DMS53 treated with DMSO at 0.1 percent for 48 hours (cell line): Measurements from ENCODE around the gene MUC5AC.
A peak's percentile ranks its signal among the peaks of the same experiment; 100 is the strongest.

Source experiments
- DNase-seq: peaks from one replicate; lab custom pipeline; 2025; ENCODE audit not compliant: unreplicated experiment; lab: John Stamatoyannopoulos, UW

Gene MUC5AC

DNA sequence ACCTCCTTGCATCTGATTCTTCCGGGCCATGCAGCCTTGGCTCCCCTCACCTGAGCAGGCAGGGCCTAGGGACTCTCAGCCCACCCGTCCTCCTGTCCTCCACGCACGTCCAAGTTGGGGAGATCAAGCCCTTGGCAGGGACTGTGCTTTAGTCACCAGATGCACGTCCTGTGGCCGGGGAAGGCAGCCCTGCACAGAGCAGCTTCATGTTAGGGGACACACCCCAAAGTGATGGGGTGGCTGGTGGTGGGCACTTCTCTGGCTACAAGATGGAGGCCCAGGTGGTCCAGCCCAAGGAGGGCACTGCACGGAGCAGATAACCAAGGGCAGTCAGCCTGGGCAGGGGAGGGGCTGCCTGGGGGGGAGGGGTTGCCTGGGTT, 66.3 kb downstream of the MUC5AC start:
- DNase-seq: no peak

DNA sequence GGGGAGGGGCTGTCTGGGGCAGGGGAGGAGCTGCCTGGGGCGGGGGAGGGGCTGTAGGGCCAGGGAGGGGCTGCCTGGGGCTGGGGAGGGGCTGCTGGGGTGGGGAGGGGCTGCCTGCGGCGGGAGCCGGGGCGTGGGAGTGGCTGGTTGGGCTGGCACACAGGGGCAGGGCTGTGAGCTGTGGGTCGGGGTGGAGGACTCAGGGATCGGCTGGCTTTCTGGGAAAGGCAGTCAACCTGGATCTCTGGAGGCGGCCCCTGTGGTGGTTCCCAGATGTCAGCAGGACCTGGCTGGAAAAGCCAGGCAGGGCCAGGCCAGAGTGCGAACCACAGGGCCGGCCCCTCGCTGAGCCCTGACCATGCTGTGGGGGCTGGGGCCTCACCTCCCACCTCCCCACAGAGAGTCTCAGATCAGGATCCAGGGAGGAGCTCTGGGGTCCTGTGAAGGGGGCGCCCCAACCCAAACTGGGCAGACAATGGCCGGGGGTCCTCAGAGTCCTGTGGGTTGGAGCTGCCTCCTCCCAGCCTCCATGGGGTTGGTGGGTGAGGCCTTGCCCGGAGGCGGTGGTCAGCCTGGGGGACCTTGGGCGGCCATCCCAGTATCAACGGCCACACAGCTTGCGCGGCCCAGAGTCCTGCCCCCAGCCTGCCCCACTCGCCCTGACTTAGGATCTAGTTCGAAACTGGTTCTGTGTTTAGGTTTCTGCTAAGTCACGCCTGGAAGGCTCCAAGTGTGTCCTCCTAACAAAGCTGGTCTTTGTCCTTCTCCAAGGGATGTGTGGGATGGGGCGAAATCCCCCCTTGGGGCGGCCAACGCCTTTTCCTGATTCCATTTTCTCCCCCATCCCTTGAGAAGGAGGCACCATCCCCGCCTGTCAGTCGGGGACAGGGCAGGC, 67.0 kb downstream of the MUC5AC start:
- no peak for DNase-seq

DNA sequence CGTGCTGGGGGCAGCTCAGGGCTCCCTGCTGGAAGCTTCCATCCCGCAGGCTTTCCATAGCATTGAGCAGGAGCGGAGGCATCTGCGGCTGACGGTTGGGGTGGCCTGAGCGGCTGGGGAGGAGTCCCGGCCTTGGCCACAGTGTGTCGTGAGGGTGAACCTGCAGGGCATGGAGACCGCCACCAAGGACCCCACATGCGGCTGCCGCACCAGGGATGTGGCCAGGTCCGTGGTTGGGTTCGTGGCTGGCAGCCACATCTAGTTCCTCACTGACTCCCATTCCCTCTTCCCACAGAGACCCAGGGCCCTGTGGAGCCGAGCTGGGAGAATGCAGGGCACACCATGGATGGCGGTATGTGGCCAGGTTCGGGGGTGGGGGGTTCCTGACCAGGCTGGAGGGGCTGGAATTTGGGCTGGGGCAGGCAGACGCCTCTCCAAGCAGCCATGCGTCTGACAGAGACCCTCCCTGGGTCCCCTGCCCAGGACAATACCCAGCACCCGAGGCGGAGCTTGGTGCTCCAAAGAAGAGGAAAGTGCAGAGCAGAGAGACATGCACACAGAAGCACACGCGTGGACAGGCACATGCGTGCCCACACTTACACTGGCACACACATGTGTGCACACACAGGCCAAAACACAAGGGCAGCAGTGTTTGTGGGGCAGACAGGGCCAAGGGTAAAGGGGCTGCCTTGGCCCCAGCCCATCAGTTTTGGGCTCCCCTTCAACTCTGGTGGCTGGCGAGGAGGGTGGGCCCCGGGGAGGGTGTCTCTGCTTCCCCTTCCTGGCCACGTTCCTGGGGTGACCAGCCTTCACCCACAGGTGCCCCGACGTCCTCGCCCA, 67.9 kb downstream of the MUC5AC start:
- DNase-seq: no peak

DNA sequence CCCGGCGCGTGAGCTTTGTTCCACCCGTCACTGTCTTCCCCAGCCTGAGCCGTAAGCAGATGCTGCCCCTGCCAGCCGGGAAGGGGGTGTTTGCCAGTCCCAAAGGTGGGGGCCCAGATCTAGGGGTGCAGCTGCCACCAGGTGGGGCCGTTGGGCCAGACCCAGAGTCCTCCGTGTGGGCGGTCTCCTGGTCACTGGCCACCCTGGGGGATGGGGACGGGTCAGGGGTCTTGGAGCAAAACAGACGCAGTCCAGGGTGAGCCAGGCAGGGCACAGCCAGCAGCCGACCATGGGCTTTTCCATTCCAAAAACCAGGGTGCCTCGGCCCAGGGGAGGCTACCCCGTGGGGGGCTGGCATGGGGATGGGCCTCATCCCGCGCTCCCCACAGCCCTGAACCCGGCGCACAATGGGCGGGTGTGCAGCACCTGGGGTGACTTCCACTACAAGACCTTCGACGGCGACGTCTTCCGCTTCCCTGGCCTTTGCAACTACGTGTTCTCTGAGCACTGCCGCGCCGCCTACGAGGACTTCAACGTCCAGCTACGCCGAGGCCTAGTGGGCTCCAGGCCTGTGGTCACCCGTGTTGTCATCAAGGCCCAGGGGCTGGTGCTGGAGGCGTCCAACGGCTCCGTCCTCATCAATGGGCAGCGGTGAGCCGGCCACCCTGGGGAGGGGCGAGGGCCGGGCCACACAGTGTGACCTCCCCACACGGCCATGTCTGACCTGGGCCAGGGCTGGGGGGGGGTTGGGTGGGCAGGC, 68.7 kb downstream of the MUC5AC start:
- DNase-seq: no peak

DNA sequence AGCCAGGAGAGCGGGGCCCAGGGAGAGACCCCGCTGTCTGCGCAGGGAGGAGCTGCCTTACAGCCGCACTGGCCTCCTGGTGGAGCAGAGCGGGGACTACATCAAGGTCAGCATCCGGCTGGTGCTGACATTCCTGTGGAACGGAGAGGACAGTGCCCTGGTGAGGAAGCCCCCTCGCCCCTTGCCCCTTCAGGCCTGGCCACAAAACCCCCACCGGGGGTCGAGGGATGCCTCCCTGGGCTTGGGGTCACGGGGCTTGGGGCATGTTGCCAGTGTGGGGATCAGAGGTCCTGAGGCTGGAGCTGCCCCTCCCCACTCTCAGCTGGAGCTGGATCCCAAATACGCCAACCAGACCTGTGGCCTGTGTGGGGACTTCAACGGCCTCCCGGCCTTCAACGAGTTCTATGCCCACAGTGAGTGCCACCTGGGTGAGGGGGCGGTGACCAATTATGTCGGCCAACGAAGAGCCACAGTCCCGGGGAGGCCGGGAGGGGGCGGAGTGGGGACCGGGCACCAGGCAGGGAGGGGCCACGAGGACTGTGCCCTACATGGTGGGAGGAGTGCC, 69.3 kb downstream of the MUC5AC start:
- no peak for DNase-seq

DNA sequence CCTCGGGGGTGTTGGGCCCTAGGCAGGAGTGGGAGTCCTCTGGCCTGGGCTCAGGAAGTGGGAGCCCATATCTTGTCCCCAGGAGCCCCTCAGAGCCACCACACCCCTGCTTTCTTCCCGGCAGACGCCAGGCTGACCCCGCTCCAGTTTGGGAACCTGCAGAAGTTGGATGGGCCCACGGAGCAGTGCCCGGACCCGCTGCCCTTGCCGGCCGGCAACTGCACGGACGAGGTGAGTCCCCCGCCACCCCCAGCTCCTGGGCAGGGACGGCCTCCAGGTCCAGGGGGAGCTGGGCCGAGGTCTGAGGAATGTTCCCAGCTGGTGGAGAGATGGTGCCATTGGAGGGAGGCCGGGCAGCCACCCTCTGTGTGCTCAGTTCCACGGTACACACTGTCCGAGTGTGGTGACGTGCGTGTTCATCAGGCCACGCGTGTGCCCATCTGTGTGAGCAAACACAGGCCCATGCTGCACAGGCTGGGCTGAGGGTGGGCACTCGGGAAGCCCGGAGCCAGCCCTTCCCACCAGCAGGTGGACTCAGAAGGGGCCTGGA, 69.9 kb downstream of the MUC5AC start:
- no peak for DNase-seq

DNA sequence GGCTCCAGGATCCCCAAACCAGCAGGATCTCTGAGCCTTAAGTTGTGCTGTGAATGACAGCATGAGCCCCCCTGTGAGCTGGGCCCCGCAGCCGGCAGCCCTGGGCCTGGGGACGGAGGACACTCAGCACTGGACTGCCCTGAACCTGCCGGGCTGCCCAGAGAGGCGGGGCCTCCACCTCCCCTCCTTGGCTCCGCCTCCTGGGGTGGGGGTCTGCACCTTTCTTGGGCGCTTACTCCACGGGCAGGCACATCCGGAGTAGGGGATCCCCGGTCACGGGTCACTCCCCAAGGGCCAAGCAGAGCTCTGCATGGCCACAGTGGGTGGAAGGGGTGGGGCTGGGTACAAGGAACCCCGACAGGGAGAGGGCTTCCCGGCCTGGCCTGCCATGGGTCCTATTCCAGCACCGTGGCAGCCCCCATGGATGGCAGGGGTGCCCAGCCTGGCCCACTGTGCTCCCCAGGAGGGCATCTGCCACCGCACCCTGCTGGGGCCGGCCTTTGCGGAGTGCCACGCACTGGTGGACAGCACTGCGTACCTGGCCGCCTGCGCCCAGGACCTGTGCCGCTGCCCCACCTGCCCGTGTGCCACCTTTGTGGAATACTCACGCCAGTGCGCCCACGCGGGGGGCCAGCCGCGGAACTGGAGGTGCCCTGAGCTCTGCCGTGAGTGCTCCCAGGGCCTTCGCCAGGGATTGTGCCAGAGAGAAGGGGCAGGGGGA, 70.5 kb downstream of the MUC5AC start:
- no peak for DNase-seq

DNA sequence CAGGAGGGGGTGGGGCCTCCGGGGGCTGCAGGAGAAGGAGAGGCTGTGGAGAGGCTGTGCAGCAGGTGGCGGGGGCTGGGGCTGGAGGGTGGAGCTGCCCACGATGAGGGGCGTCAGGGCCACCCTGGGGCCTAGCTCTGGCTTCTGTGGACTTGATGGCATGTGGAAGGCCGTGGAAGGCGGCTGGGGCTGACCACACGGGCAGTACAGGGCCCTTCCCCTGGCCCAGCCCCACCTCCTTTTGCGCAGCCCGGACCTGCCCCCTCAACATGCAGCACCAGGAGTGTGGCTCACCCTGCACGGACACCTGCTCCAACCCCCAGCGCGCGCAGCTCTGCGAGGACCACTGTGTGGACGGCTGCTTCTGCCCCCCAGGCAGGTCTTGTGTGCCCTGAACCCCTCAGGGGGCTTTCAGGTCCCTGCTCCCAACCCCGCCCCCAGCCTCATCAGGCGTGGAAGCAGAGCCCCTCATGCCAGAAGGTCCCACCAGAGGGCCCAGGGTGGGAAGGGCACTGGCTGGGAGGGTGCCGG, 71.2 kb downstream of the MUC5AC start:
- DNase-seq: no peak

DNA sequence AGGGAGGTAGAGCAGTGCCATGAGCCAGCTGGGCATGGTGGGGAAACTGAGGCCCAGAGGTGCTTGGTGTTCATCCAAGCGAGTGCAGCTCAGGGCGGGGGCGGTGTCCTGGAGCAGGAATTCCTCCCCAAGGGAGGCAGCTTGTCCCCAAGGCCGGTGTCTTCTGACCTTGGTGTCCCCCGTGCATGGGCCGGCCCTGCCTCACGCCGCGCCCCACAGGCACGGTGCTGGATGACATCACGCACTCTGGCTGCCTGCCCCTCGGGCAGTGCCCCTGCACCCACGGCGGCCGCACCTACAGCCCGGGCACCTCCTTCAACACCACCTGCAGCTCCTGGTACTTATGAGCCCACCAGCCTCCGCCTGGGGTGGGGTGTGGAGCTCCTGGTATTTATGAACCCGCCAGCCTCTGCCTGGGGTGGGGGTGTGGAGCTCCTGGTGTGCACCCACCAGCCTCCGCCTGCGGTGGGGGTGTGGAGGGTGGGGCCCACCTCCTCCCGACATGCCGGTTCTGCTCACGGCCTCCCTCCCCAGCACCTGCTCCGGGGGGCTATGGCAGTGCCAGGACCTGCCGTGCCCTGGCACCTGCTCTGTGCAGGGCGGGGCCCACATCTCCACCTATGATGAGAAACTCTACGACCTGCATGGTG, 71.8 kb downstream of the MUC5AC start:
- no peak for DNase-seq

DNA sequence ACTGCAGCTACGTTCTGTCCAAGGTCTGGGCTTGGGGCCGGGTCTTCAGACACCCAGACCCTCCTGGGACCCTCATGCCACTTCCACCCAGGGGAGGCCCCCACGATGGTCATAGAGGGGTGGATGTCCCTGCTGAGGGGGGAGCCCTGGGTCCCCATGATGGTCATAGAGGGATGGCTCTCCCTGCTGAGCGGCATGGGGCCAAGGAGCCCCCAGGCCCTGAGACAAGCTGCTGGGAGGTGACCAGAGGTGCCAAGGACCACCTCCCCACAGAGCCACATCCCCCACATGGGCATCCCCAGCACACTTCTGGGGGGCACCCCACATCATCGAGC, 72.3 kb downstream of the MUC5AC start:
- no peak for DNase-seq

DNA sequence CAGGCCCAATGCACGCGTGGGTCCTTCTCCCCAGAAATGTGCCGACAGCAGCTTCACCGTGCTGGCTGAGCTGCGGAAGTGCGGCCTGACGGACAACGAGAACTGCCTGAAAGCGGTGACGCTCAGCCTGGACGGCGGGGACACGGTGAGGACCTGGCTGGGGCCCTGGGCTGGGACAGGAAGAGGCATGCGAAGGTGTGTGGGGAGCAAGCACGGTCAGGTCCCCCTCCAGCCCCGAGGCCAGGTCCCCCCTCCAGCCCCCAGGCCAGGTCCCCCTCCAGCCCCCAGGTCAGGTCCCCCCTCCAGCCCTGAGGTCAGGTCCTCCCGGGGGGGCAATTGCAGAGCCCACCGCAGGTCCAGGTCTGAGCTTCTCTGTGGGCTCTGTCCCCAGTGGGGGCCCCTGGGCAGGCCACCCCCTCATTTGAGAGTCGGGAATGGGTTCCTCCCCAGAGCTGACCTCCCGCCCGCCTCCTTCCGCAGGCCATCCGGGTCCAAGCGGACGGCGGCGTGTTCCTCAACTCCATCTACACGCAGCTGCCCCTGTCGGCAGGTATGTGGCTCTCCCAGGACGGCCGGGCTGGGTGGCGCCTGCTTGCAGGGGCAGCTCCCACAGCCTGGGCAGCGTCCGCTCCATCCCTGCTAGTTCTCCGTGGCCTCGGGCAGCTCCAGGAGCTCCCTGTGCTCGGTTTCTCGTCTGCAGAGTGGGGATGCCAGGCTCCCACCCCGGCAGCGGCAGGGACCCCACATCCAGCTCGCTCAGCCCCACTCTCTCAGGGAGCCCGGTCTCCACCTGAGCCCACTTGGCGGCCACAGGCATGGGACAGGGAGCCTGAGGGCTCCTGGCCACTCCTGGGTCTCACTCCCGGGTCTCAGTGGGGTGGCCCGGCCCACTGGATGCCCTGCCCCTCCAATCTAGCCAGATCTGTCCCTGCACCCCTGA, 73.0 kb downstream of the MUC5AC start:
- DNase-seq: peak; percentile 21

DNA sequence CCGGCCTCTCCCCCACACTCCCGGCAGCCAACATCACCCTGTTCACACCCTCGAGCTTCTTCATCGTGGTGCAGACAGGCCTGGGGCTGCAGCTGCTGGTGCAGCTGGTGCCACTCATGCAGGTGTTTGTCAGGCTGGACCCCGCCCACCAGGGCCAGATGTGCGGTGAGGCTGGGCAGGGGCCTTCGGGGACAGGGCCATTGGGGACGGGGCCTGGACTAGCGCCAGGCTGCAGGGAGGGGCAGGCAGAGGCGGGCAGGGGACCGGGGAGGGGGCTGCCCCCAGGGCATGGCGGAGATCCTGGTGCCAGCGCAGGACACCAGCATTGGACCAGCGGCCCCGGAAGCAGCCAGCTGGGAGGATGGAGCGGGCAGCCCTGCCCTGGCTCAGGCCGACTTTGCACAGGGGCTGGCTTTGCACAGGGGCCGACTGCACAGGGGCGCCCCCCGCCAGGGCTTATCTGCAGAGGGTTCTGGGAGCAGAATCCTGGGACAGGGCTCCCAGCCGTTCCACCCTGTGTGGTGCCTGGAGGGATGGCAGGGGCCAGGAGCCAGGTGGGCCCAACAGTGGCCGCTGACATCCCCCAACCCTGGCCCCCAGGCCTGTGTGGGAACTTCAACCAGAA, 73.8 kb downstream of the MUC5AC start:
- peak; percentile 29 for DNase-seq

DNA sequence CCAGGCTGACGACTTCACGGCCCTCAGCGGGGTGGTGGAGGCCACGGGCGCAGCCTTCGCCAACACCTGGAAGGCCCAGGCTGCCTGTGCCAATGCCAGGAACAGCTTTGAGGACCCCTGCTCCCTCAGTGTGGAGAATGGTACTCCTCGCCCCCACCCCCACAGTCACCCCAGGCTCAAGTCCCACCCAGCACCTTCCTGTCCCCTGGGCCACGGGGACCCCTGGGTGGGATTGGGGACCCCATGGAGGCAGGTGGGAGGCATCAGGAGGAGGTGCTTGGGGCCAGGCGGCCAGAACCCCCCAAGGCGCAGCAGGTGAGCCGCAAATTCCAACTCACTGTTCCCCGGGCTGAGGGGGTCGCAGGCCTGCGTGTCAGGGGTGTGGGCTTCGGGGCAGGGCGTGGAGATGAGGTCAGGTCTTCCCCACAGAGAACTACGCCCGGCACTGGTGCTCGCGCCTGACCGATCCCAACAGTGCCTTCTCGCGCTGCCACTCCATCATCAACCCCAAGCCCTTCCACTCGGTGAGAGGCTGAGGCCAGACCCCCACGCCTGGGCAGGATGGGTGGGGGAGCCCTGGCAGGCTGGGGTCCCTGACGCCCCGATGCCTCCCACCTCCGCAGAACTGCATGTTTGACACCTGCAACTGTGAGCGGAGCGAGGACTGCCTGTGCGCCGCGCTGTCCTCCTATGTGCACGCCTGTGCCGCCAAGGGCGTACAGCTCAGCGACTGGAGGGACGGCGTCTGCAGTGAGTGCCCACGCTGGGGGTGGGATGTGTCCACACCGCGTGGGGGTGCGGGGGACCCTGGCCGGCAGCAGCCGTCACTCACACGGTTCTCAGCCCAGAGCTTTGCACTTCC, 74.5 kb downstream of the MUC5AC start:
- no peak for DNase-seq

DNA sequence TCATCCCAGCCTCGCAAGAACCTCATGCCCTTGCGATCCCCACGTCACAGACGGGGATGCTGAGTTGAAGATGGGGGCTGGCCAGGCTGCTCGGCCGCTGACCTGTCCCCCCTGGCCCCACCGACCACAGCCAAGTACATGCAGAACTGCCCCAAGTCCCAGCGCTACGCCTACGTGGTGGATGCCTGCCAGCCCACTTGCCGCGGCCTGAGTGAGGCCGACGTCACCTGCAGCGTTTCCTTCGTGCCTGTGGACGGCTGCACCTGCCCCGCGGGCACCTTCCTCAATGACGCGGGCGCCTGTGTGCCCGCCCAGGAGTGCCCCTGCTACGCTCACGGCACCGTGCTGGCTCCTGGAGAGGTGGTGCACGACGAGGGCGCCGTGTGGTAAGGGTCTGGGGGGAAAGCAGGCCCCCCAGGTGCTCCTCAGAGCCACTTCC, 75.1 kb downstream of the MUC5AC start:
- DNase-seq: no peak

DNA sequence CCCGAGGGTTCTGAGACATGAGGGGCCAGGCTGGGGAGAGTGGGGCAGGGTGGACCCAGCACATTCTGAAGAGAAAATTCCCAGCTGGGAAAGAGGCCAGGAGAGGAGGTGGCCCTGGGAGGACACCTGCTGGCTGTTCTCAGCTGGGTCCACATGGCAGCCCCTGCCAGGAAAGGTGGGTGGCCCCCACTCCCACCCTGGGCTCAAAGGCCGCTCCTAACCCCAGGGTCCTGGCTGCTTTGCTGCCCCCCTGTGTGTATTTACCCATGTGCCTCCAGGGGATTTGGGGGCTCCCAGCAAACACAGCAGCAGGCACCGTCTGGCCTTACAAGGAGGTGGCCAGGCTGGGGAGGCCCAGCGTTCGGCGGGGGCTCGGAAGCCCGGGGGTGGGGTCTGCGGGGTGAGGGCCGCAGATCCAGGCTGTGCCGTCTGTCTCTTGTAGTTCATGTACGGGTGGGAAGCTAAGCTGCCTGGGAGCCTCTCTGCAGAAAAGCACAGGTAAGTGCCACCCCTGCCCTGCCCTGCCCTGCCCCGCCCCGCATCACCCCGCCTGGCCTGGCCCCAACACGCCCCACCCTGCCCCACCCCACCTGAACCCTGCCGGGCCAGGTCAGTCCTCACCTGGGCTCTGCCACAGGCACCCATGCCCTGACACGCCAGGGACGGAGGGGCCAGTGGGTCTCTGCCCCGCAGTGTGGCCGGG, 75.7 kb downstream of the MUC5AC start:
- no peak for DNase-seq

DNA sequence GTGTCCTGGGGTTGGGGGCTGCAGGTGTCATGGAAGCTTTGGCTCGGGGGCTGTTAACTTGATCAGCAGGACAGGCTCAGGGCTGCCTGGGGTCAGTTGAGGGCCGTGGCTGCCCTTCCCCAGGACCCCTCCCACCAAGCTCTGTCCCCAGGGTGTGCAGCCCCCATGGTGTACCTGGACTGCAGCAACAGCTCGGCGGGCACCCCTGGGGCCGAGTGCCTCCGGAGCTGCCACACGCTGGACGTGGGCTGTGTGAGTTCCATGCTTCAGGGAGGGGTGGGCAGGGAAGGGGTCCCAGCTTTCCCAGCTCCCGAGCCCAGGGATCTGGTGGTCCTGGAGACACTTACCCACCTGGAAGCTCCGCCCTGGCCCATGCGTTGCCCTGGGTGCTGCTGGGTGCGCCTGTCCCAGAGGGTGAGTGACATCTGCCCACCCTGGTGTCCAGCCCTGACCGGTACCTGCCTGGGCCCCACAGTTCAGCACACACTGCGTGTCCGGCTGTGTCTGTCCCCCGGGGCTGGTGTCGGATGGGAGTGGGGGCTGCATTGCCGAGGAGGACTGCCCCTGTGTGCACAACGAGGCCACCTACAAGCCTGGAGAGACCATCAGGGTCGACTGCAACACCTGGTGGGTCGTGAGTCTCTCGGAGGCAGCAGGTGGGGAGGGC, 76.4 kb downstream of the MUC5AC start:
- DNase-seq: no peak
